GM18951 (cell line): ENCODE measurements around the gene HOMER3.
"Not testable (repeated sequence)": the region's sequence is repeated elsewhere in the genome, so short reads cannot be mapped to it uniquely, and the experiment has no call there.

ENCODE experiments used
- POLR2A ChIP-seq: IDR thresholded peaks from 4 replicates; pipeline ENCODE4 v1.6.1; 2011; ENCODE audit warnings: mild to moderate bottlenecking; ENCODE audit not compliant: insufficient read length, insufficient read depth; ENCODE audit errors: extremely low read depth
- in situ Hi-C: fragments of 300-500 bp; cut with MboI; formaldehyde crosslinking; loops from one replicate; pipeline ENCODE4 v1.12.0; 2022; ENCODE audit warnings: low sequenced_read_pairs, mixed read lengths, inconsistent platforms; ENCODE audit not compliant: unreplicated experiment

The HOMER3 gene

DNA sequence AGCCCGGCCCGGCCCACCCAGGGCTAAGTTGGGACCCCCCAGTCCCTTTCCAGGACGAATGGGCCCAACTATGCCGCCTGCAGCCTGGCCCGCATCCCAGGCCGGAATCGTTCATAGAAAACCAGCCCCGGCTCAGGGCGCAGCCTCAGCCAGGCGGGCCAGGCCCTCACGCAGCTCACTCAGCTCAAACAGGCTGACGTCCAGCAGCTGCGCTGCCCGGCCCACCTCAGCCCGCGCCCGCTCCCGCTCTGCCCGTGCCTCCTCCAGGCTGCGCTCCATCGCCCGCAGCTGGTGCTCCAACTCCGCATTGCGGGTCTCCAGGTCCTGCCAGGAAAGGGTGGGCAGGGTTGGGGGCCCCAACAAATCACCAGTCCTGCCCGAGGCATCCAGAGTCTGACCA, 11.7 kb downstream of the HOMER3 start:
- no peak for TF ChIP-seq POLR2A
- in situ Hi-C loops, result no loop called here

DNA sequence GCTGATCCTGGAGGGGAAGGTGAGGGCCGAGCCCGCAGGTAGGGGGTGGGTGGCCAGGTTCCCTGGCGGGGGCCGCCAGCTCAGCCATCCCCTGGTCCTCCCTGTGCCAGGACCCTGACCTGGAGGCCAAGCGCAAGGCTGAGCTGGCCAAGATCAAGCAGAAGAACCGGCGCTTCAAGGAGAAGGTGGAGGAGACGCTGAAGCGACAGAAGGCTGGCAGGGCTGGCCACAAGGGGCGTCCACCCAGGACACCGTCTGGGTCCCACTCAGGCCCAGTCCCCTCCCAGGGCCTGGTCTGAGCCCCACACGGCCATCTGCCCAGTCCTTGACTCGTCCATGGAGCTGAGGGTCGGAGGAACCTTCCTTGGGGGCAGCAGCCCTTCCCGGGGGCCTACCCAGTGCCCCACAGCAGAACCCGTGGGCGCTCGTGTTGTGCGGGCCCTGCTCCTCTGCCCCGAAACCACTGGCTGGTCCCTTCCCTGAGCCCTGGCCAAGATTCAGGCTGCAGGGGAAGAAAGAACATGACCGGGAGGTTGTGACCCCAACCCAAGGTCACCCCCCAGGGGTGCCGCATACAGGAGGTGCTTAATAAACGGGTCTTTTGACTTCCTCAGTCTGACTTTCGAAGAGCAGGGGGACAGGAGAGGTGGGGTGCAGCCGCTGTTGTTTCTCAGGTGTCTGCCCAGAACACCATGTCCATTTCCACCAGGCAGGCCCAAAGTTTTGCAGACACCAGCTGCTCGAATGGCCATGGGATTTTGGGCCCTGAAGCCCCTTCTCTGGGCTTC, 12.8 kb downstream of the HOMER3 start:
- TF ChIP-seq POLR2A, result peak; percentile 6
- in situ Hi-C loops, result no loop called here

- TF ChIP-seq POLR2A, result no peak
These were observed 16.3 kb downstream of the HOMER3 start for GRCh38 chr19:18924684-18925213.

GRCh38 chr19:18922228-18922985, 18.6 kb downstream of the HOMER3 start:
- in situ Hi-C loops, result no loop called here
- no peak for TF ChIP-seq POLR2A

More at GRCh38 chr19:18924684-18925213, 16.3 kb downstream of the HOMER3 start:
- in situ Hi-C loops, result no loop called here

GRCh38 chr19:18921593-18921992, 19.4 kb downstream of the HOMER3 start:
- in situ Hi-C loops, result no loop called here
- no peak for TF ChIP-seq POLR2A

DNA sequence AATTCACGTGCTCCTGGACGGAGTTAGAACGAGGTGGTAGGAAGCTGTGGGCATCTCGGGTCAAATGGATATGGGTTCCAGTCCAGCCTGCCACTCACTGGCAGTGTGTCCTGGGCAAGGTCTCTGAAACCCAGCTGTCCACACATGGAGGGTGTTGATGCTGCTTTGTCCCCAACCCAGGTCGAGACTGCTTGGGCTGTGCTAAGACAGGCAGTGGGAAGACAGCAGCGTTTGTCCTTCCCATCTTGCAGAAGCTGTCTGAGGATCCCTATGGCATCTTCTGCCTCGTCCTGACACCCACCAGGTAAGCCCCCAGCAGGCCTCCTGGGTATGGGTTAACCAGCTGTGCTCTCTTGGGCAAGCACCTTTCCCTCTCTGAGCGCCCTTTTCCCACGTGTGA, 20.6 kb downstream of the HOMER3 start:
- in situ Hi-C loops, result no loop called here
- no peak for TF ChIP-seq POLR2A

DNA sequence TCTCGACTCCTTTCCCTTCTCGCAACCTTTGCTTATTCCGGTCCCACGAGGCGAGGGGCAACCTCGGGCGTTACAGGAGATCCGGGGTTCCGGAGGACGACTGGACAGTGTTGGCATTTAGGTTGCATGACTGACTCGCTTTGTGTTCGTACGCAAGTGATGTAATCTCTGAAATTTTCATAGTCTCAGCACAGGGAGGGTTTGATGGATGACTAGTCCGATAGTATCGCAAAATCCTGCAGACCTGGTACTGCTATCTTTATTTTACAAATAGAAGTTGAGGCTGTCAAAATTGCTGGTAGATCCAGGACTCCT, 21.2 kb downstream of the HOMER3 start:
- in situ Hi-C loops, result no loop called here
- no peak for TF ChIP-seq POLR2A

DNA sequence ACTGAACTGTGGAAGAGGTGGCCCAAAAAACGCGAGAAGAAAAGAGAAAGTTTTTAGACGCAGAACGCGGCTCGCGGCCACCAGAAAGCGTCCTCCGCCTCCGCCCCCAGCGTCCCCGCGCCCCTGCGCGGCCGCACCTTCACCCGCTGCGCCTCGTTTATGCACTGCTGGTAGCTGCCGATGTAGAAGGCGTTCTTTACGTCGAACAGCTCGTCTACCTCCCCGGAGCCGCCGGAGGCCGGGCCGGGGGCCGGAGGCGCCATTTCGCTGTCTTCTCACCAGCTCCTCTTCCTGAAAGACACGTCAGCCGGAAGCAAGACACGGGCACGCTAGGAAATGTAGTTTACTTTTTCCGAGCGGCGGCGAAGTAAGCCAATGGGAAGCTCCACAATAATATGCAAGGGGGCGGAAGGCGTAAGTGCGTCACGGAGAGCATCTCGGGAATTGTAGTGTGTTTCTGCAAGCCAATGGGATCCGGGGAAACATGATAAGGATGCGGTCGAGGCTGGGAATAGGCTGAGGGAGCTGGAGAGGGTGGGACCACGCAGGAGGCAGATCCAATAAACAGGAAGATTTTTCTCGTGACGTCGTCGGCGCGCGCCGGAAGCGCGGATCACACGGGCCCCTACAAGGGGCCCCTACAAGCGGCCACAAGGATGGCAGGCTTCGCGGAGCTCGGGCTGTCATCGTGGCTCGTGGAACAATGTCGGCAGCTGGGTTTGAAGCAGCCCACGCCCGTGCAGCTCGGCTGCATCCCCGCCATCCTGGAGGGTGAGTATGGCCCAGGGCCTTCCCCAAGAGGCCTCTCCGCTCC, 21.7 kb downstream of the HOMER3 start, which contains the start of the genes COPE and DDX49:
Gene COPE, minus strand, starts transcription at position 302 of the 814 bp plus-strand sequence. Its CDS starts 39 bp downstream, at position 263.
Gene DDX49, plus strand, starts transcription at position 630 of the 814 bp plus-strand sequence. Its CDS starts 27 bp downstream, at position 657.
- in situ Hi-C loops, result no loop called here
- peak; percentile 91 for TF ChIP-seq POLR2A

DNA sequence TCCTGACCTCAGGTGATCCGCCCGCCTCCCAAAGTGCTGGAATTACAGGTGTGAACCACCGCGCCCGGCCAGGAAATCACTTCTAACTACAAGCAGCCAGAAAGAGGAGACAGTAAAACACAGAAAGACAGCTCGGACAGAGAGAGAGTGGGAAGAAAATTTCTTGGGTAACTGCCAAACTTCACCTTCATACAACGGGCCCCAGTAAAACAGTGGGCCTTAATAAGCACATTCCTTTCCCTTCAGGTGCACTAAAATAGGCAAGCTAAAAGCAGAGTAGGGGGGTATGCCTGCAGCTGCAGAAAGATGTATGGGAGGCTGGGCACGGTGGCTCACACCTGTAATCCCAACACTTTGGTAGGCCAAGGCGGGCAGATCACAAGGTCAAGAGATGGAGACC, 23.4 kb downstream of the HOMER3 start:
- in situ Hi-C loops, result not testable (repeated sequence)

DNA sequence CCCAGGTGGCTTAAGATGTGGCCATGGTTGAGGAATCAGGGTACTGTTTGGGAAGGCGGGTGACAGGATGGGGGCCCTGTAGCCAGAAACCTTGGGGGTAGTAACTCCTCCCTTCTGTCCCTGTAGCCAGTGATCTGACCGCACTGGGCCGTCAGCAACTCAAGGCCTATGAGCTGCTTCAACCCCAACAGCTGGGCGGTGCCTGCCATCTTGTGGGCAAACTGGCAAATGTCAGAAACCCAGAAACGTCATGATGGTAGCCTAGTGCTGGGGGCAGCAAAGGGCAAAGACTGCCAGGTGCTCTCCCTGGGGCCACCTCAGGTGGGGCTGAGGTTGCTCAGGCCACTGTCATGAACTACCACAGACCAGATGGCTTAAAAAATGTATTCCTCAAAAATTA, 25.4 kb downstream of the HOMER3 start:
- in situ Hi-C loops, result no loop called here
- TF ChIP-seq POLR2A, result no peak

DNA sequence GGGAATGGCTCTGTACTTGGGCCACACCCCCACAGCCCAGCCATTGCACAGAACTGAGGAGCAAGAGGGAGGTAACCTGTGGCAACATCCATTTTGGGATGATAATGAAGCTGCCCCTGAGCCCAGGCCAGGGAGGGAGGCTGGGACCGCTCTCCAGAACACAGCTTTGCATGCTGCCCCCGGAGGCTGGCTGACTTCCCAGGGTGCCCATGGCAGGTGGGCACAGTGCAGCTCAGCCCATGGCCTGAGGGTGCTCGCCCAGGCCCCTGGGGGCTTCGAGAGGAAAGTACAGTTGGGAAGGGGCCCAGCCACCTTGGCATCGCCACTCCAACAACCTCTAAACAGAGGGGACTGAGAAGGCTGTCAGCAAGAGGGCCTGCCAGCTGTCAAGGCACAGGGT, 27.6 kb downstream of the HOMER3 start:
- TF ChIP-seq POLR2A, result no peak
- in situ Hi-C loops, result no loop called here

- TF ChIP-seq POLR2A, result no peak
- in situ Hi-C loops, result no loop called here
These were observed 28.1 kb downstream of the HOMER3 start for GRCh38 chr19:18912933-18913332.
